DOHH2 (cell line): ENCODE results near the gene MACROD2.

Experiments used
- H3F3A ChIP-seq: fragments of 200-600 bp; sonication (generic), shearing (Covaris generic); 2 replicates; pipeline ENCODE4 v1.6.0; 2016; ENCODE audit warnings: antibody characterized with exemption, mild to moderate bottlenecking; ENCODE audit not compliant: control insufficient read depth, insufficient read depth
- H3K27ac ChIP-seq: fragments of 200-600 bp; sonication (generic); 2 replicates; pipeline ENCODE4 v1.5.1; 2014; ENCODE audit warnings: low read depth, mild to moderate bottlenecking, low read length, moderate library complexity
- H3K27me3 ChIP-seq: fragments of 200-600 bp; sonication (generic); 2 replicates; pipeline ENCODE4 v1.6.1; 2014; ENCODE audit warnings: mild to moderate bottlenecking, low read length, mixed read lengths; ENCODE audit not compliant: control insufficient read depth
- H3K36me3 ChIP-seq: fragments of 200-600 bp; sonication (generic); 2 replicates; pipeline ENCODE4 v1.6.1; 2014; ENCODE audit warnings: mild to moderate bottlenecking, low read length, moderate library complexity, mixed read lengths; ENCODE audit not compliant: control insufficient read depth
- H3K4me1 ChIP-seq: fragments of 200-600 bp; sonication (generic); 2 replicates; pipeline ENCODE4 v1.6.1; 2014; ENCODE audit warnings: mild to moderate bottlenecking, low read length, mixed read lengths; ENCODE audit not compliant: control insufficient read depth
- H3K4me2 ChIP-seq: fragments of 200-600 bp; sonication (generic); 2 replicates; pipeline ENCODE4 v1.6.0; 2014; ENCODE audit warnings: mild to moderate bottlenecking, low read length, moderate library complexity
- H3K4me3 ChIP-seq: fragments of 200-600 bp; sonication (generic); 2 replicates; pipeline ENCODE4 v1.5.1; 2014; ENCODE audit warnings: mild to moderate bottlenecking, low read length, mixed read lengths
- H3K79me2 ChIP-seq: fragments of 200-600 bp; sonication (generic); 2 replicates; pipeline ENCODE4 v1.6.1; 2014; ENCODE audit warnings: mild to moderate bottlenecking, low read length, mixed read lengths; ENCODE audit not compliant: control insufficient read depth
- H3K9me2 ChIP-seq: fragments of 200-600 bp; sonication (generic); replicated peaks from 2 replicates; pipeline ENCODE4 v1.6.1; 2014; ENCODE audit warnings: mild to moderate bottlenecking, low read length, mixed read lengths; ENCODE audit not compliant: control insufficient read depth
- H3K9me3 ChIP-seq: fragments of 200-600 bp; sonication (generic); 2 replicates; pipeline ENCODE4 v1.6.1; 2014; ENCODE audit warnings: antibody characterized with exemption, low read length, mixed read lengths; ENCODE audit not compliant: control insufficient read depth, insufficient read depth
- H4K20me1 ChIP-seq: fragments of 200-600 bp; sonication (generic); 2 replicates; pipeline ENCODE4 v1.6.0; 2014; ENCODE audit warnings: low read depth, mild to moderate bottlenecking, antibody characterized with exemption, low read length, moderate library complexity; ENCODE audit not compliant: control insufficient read depth, insufficient read depth
- CTCF ChIP-seq: fragments of 200-600 bp; sonication (generic); IDR thresholded peaks from one replicate; pipeline ENCODE4 v1.5.1; 2014; ENCODE audit warnings: antibody characterized with exemption, mild to moderate bottlenecking, low read depth, low read length; ENCODE audit not compliant: poor library complexity, severe bottlenecking
- EZH2phosphoT487 ChIP-seq: fragments of 200-600 bp; sonication (generic); IDR thresholded peaks from 2 replicates; pipeline ENCODE4 v1.6.1; 2017; ENCODE audit warnings: borderline replicate concordance, mild to moderate bottlenecking, antibody characterized with exemption, low read length, moderate library complexity, mixed read lengths

The MACROD2 gene

GRCh38 chr20:15079594-15080340, 1084.5 kb downstream of the MACROD2 start:
- H3K79me2 ChIP-seq = no peaks in the 10 kb centered on the region
- no peaks in the 10 kb centered on the region for H3K4me1 ChIP-seq
- H3K36me3 ChIP-seq = no peaks in the 10 kb centered on the region
- H3K9me3 ChIP-seq = no peaks in the 10 kb centered on the region
- no peaks in the 10 kb centered on the region for H3K27me3 ChIP-seq
- H3K4me2 ChIP-seq = no peak overlapping the region
- H3F3A ChIP-seq = no peaks in the 10 kb centered on the region
- no peak for TF ChIP-seq CTCF
- no peak for TF ChIP-seq EZH2phosphoT487
- H3K9me2 ChIP-seq = no peaks in the 10 kb centered on the region
- H3K27ac ChIP-seq = no peak overlapping the region
- H4K20me1 ChIP-seq = no peaks in the 10 kb centered on the region
- no peak overlapping the region for H3K4me3 ChIP-seq

GRCh38 chr20:15081261-15081660, 1085.9 kb downstream of the MACROD2 start:
- no peaks in the 10 kb centered on the region for H3K9me3 ChIP-seq
- no peaks in the 10 kb centered on the region for H4K20me1 ChIP-seq
- H3K27me3 ChIP-seq = no peaks in the 10 kb centered on the region
- H3K36me3 ChIP-seq = no peaks in the 10 kb centered on the region
- H3K4me1 ChIP-seq = no peaks in the 10 kb centered on the region
- no peaks in the 10 kb centered on the region for H3K79me2 ChIP-seq
- H3K27ac ChIP-seq = no peak overlapping the region
- H3K4me3 ChIP-seq = no peak overlapping the region
- H3K4me2 ChIP-seq = no peak overlapping the region
- no peaks in the 10 kb centered on the region for H3F3A ChIP-seq
- H3K9me2 ChIP-seq = no peaks in the 10 kb centered on the region
- no peak for TF ChIP-seq CTCF

- no peaks in the 10 kb centered on the region for H3K9me2 ChIP-seq
- H3K9me3 ChIP-seq = no peaks in the 10 kb centered on the region
- no peaks in the 10 kb centered on the region for H3F3A ChIP-seq
- TF ChIP-seq CTCF (no peak), EZH2phosphoT487 (no peak)
- no peaks in the 10 kb centered on the region for H3K4me1 ChIP-seq
- H3K4me2 ChIP-seq = no peak overlapping the region
- H3K36me3 ChIP-seq = no peaks in the 10 kb centered on the region
- H4K20me1 ChIP-seq = no peaks in the 10 kb centered on the region
- no peaks in the 10 kb centered on the region for H3K27me3 ChIP-seq
- no peak overlapping the region for H3K4me3 ChIP-seq
- no peaks in the 10 kb centered on the region for H3K79me2 ChIP-seq
- H3K27ac ChIP-seq = no peak overlapping the region
Measured at GRCh38 chr20:15091421-15092037, 1096.2 kb downstream of the MACROD2 start.
